IPS-NIHi7 (cell line): Measurements from ENCODE around the gene CTU2.

Experiments used
- DNase-seq: peaks from one replicate; pipeline ENCODE4 v3.0.0; 2012; ENCODE audit warnings: mixed read lengths; ENCODE audit errors: extremely low spot score

The CTU2 gene

DNA sequence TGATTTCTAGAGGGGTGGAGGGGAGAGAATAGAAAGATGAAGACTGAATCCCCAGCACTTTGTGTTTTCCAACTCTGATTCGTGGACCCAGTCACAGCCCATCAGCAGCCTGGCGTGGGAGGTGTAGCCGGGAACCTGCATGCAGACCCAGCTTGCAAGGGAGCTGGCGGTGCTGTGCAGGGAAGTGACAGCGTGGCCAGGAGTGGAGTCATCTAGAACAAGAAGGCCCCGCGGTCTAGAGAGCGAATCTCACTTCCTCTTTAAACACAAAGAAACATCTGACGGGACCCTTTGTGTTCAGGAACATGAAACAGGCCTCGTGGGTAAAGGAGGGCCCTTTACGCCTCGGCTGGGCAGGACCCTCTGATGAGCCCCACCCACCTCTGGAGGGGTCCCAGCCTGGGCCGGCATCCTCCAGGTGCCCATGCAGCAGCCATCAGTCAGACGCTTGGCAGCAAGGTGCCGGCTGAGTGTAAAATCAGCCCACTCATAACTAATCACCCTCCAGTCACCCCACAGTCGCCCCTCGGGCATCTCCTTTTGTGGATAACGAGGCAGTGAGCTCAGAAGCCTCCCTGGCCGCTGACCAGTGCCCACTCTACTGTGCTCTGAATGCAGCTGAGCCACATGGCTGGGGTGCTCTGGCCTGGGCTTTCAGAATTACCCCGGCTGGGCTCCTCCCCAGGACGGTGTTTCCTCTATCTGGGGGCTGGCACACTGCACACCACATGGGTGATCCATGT is 24.4 kb upstream of the CTU2 start:
- DNase-seq: no peak

DNA sequence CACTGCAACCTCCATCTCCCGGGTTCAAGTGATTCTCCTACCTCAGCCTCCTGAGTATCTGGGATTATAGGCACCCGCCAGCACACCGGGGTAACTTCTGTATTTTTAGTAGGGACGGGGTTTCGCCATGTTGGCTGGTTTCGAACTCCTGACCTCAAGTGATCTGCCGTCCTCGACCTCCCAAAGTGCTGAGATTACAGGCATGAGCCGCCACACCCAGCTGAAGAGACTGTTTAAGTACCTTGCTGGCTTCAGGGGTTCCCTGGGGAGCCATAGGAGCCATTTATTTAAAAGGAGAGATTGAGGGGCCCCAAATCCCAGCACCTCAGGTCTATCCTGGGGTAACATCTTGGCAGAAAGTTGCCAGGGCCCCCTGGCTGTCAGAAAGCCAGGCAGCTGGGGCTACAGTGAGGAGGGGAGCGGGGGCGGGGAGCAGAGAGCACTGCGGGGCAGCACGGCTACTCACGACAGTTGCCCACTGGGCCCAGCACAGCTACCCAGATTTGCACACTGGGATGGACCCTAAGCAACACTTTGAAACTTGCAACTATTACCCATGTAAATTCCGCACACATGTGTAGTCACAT is 21.6 kb upstream of the CTU2 start:
- DNase-seq: no peak

DNA sequence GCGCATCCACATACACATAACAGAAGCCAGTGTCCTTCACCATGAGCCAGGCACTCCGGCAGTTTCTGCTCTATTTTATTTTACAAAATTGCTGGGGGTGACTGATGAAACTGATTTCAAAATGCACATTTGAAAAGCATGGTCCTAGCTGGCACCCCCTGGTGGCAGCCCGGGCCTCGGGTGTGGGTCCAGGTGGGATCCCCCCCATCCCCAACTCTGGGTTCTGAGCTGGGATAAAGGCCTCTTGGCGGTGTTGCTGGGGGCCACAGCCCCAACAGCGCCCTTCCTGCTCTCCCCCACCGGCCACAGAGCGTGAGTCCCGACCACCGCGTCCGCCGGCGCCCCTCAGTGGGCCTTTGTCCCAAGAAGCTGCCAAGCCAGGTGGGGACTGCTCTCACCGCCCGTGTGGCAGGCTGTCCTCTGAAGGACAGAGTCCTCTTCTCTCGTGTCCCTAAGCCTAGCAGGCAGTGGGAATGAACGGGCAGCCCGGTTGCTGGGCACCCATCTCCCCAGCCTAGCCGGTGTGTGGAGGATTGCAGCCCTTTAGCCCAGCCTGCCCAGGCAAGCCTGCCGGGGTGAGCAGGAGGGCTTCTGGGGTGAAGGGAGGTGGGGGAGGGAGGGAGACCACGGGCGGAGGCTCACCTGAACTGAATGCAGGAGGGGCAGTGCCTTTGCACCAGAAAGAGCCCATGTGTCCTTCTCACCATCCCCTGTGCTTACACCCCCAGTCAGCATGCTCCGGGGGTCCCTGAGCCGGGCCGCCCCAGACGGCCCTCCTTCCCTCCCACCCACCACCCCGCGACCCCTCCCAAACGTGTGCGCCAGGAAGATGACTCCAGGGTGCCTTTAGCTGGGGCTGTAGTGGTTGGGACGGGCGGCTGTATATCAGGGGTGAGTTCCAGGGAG is 20.9 kb upstream of the CTU2 start:
- DNase-seq: peak; percentile 67

GRCh38 chr16:88686062-88686438 is 20.3 kb upstream of the CTU2 start:
- peak; percentile 61 for DNase-seq

- DNase-seq: peak; percentile 98
These were observed 19.7 kb upstream of the CTU2 start, which contains the start of gene SNAI3 for GRCh38 chr16:88686439-88687253. Gene SNAI3, minus strand, starts transcription at chr16:88686507. Its CDS starts 101 bp downstream, at chr16:88686406.

DNA sequence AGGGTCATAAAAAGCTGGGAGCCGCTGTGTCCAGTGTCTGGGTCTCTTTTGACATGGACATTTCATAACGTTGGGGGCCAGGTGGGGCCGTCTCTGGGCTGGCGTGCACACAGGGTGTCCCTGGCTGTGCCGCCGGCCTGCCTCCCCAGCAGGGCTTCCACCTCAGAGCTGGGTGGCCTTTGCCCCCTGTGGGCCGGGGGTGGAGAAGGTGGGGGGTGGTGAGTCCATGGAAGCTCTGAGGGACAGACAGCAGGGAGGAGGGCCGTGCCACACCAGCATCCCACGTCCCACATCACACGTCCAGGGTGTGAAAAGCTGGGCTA is 19.1 kb upstream of the CTU2 start:
- no peak for DNase-seq

DNA sequence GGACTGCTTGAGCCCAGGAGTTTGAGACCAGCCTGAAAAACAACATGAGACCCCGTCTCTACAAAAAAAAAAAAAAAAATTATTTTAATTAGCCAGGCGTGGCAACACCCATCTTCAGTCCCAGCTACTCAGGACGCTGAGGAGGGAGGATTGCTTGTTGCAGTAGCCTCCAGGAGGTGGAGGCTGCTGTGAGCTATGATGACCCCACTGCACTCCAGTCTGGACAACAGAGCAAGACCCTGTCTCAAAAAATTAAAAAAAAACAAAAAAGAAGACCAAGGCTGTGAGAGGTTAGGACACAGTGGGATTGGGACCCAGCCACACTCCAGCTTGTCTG is 18.7 kb upstream of the CTU2 start:
- DNase-seq: no peak

DNA sequence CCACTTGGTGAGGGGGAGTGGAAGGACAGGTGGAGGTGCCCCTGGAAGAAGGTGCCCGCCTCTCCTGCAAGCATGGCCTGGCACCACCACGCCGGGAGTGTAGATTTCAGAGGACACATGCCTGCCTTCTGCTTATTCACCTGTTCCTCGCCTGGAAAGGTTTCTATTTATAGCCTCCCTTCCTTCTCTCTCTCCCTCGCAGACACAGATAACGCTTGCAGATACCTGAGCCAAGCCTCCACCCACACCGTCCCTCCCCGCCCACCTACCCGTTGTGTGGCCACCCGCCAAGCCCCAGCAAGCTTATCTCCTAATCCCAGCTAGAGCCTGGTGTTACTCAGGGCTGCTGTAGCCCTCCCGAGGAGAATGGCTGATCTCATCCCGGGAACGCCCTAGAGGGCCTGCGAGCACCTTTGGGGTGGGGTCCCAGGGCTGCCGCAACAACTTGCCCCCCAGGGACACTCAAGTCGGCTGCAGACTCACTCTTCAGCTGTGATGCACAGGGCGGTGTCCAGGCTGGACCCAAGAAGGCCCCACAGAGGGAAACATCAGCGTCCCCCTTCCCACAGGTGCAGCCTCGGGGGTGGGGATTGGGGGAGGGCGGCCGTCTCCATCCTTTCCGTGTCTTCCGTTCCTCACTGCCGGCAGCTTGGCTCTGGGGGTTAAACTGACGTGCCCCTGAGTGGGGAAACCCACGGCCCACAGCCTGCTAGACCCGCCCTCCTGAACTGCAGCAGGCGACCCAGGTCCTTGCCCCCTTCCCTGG is 18.1 kb upstream of the CTU2 start:
- DNase-seq: peak; percentile 64

DNA sequence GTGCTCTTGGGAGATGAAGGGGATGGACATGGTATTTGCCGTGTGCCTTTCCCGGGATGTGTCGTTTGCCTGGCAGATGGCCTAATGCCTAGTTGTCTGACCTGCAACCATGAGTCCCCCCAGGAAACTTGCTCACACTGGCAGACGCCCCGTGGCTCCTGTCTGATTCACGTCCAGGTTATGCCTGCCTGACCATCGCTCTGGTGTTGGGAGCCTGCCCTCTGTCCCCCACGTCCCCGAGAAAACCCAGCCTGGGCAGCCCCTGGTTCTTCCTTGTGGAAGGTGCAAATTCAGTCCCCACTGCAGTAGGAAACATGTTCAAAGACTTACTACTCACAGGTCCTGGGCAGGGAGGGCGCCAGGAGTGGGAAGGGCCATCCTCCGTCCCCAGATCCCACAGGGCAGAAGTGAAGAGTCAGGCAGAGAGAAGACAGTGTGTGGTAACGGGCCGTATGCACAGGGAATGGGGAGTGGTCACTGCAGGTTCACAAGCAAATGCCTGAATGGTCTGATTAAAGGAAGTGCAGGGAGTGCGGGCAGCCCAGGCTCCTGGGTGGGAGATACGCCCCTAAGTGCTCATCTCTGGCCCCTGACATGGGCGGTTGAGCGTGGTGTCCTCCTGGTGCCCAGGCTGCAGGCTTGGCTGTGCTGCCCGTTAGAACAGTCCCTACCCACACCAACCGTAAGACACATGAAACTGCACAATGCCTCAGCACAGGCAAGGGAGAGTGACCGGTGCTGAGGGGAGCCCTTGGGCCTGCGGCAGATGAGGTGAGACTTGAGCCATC is 15.8 kb upstream of the CTU2 start:
- no peak for DNase-seq

DNA sequence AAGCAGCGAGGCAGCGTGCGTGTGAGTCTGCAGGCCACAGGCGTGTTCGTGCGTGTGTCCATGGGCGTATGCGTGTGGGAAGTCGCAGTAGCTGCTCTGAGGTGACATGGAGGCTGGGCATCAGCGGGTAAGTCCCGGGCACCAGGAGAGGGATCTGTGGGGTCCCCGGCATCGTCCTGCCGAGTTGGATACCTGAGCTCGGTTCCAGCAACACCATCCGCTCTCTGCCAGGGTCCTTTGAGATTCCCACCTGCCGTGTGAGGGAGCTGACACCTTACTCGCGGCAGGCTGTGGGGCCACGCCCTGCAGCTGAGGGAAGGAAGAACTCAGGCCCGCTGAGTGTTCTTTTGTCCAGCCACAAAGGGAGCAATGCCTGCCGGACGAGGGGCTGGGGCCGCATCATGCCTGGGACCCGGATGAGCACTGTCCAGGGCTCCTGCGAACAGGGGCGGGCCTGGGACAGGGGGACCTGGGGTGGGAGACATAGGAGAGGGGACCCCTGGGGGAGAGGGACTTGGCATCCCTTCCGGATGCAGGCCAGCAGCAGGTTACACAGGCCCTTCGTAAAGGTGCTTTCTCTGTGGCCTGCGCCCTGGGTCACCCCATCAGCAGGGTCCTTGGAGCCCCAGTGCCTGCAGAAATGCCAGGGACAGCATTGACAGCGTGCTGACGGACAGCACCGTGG is 15.0 kb upstream of the CTU2 start:
- no peak for DNase-seq

GRCh38 chr16:88691924-88692560 is 14.3 kb upstream of the CTU2 start:
- no peak for DNase-seq

GRCh38 chr16:88692861-88693260 is 13.4 kb upstream of the CTU2 start:
- DNase-seq: no peak

- DNase-seq: no peak
These were observed 12.7 kb upstream of the CTU2 start for GRCh38 chr16:88693420-88694177.

DNA sequence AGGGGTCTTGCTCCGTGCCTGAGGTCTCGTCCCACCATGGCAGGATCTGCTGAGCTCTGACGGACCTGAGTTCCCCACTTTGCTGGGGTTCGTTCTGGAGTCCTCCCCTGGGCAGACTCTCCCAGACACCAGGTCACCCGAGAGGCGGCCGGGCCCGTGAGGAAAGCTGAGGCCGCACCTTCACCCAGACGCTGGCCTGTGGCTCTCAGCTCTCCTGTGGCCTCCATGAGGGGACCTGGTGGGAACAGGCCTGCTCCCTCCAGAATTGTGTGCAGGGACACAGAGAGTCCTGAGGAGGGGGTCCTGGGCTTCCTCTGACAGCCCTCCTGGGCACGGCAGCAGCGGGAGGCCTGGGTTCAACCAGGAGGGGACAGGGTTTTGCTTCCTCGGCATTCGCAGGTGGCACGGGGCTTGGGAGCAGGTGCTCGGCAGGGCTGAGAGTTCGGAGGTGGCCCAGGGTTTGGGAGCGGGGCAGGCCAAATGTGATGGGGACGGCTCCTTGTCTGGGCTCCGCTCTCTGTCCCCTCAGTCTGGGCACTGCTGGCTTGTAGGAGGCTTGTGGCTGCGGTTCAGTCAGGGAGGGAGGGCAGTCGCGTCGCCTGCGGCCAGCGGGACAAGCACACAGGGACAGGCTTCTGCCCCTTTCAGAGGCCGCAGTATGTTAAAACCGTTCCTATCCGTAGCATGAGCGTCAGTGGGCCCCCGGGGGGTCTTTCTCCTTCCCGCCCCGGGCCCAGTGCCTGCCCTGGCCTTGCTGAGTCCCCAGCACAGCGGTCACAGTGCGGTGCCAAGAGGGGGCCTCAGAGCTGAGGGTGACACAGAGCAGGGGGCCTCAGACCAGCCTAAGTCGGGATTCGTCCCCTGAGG is 11.8 kb upstream of the CTU2 start:
- no peak for DNase-seq

DNA sequence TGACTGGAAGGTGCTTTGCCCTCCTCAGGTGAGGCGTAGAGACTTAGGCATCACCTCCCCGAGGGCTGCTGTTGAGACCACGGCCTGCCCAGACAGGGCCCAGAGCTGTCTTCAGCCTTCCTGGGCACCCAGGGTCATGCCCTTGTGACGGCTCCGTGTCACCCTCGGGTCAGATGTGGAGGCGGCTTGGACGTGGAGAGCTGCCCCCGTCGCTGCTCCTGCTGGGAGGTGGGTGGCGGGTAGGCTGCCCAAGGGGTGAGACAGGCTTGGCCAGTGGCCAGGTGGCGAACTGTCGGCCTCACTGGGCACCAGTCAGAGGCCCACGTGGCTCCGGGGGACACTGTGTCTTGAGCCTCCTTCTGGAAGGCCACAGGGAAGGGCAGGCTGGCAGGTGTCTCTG is 11.1 kb upstream of the CTU2 start:
- DNase-seq: no peak

DNA sequence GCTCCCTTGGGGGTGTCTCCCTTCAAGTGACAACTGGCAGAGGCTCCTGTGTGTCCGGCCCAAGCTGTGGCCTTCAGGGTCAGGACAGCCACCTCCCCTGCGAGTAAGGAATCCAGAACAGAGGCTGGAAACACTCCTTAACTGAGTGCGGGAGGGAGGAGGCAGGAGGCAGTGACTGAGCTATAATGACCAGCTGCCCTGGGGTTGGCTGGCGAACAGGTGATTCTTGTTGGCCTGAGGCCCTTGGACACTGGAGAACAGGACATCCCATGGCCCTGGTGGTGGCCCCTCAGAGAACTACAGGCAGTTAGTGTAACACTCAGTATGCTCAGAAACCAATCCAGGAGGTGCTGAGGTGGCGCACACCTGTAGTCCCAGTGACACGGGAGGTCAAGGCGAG is 10.6 kb upstream of the CTU2 start:
- no peak for DNase-seq

GRCh38 chr16:88696441-88696840 is 9.9 kb upstream of the CTU2 start:
- no peak for DNase-seq
